NCI-H774 (cell line): ENCODE results near the gene PDE4B.
"Not testable (repeated sequence)": the region's sequence is repeated elsewhere in the genome, so short reads cannot be mapped to it uniquely, and the experiment has no call there.

Experiments
- DNase-seq: peaks from one replicate; lab custom pipeline; 2025; lab: John Stamatoyannopoulos, UW

PDE4B gene

DNA sequence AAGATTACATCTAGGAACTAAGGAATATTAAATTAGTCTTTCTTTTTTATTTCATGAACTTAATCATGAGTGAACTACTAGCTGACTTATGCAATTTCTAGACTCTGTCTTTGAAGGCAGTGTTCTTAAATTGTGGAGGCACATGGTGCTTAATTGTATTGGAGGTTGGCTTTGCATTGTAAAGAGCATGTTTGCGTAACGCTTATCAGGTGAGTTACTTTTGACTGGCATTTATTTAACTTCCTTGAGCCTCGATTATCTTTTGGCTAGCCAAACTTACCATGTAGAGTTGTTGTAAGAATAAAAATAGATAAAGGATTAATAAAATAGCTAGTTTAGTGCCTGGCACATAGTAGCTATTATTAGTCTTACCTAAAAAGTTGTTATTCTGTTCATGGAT is 262.4 kb downstream of the PDE4B start:
- no peak for DNase-seq

GRCh38 chr1:66057448-66057847 is 264.8 kb downstream of the PDE4B start:
- not testable (repeated sequence) for DNase-seq

DNA sequence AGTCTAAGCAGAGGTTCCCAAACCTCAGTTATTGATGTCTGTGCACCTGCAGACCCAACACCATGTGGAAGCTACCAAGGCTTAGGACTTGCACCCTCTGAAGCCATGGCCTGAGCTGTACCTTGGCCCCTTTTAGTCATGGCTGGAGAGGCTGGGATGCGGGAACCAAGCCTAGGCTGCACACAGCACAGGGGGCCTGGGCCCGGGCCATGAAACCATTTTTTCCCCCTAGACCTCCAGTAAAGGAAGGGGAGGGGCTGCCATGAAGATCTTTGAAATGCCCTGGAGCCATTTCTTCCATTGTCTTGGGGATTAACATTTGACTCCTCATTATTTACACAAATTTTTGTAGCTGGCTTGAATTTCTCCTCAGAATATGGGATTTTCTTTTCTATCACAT is 265.9 kb downstream of the PDE4B start:
- no peak for DNase-seq

- DNase-seq: not testable (repeated sequence)
Observed at GRCh38 chr1:66067219-66067618, 274.5 kb downstream of the PDE4B start.

DNA sequence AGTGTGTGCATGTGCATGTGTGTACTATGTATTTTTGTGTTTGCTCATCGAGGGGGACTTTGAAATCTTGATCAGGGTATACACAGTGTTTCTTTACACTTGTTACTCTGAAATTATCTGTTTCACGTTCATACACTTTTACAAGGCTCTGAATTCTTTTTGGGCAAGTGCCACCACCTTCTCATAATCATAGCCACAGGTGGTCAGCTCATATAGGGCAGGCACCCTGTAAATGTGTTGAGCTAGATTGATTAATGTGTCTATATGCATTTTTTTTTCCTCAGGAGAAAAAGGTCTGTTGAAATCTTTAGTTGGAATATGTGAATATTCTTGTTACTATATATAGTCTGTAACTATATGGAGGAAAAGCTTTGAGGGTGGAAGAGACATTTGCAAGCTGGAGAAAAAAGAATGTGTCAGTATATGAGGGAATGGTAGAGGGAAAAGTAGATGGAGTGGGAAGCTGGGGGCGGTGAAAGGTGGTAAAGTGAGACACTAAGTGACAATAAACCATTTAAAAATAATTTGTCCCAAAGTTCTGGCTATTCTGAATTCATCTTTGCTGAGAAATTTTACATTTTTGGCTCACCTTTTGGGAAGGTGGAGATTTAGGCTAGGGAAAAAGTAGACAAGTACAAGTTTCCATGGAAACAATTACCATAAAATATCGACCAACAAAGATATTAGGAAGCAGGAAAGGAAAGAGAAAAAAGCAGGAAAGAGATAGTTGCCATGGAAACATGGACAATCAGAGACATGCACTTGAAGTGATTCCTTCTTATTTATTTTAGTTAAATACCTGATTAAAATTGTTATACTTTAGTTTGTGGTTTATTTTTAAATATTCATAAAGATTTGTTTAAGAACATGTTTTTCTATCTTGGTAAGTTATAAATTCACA is 277.5 kb downstream of the PDE4B start:
- no peak for DNase-seq

GRCh38 chr1:66073388-66073787 is 280.7 kb downstream of the PDE4B start:
- no peak for DNase-seq

DNA sequence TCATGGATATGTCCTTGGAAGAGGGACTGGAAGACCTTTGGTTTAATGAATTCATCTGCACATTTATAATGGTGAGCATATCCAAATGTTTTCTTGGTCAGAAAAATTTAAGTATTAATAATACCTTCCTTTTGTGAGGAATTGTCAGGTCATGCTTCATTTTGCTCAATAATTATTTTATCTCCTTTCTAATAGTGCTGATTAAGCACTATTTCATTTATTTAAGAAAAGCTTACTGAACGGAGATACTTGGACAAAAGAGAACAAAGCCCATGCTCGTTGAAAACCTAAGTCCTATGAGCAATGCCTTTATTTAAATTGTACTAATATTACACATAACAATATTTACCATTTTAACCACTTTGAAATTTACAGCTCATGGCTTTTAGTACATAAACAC is 281.5 kb downstream of the PDE4B start:
- no peak for DNase-seq

GRCh38 chr1:66078412-66078811 is 285.7 kb downstream of the PDE4B start:
- no peak for DNase-seq

- no peak for DNase-seq
Observed at GRCh38 chr1:66083003-66083402, 290.3 kb downstream of the PDE4B start.

GRCh38 chr1:66084442-66084841 is 291.7 kb downstream of the PDE4B start:
- DNase-seq: no peak

DNA sequence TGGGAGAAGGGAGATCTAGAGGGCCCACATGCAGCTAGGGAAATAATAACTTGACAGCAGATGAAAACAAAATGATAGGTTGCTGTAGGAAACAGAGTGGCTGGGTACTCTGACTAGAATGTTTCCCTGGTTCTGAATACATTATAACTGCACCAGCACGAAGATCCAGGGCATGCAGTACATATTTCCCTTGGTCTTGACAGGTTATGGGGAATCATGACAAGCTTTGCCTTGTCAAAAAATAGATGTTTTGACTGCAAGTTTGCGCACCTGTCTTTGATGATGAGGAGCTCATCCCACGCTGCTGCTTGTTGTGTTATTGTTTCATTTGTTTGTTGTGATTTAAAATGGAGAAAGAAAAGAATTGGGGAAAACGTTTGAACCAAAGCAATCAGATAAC is 292.9 kb downstream of the PDE4B start:
- DNase-seq: no peak

DNA sequence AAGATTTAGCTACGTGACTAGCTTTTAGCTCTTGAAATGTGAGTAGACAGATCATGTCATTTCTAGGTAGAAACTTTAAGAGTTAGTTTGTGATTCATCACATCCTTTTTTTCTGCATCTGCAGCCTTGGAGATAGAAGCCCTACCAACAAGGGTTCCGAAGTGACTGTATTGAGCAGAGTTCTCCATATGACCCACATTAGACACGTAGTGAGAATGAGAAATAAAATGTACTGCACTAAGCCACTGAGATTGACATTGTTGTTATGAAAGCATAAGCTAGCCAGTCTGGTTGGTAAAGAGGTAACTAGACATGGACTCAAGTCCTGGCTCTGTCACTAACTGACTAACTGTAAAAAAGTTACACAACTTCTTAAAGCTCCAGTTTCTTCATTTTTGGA is 296.1 kb downstream of the PDE4B start:
- no peak for DNase-seq

GRCh38 chr1:66090859-66091457 is 298.3 kb downstream of the PDE4B start:
- DNase-seq: no peak

DNA sequence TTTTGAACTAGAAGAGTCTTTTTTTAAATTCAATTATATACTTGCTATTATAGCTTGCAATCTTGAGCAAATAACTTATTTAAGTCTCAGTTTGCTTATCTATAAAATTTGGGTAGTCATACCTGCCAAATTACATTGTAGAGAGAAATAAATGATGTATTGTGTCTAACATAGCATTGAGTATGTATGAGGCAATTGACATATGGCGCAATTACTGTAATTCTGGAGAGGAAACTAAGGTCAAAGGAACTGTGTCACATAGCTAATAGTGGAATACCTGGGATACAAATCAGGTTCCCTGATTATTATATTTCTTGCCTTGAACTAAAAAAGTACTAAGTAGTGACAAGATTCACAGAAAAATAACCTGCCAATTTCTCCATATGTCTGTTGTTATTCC is 302.5 kb downstream of the PDE4B start:
- no peak for DNase-seq

DNA sequence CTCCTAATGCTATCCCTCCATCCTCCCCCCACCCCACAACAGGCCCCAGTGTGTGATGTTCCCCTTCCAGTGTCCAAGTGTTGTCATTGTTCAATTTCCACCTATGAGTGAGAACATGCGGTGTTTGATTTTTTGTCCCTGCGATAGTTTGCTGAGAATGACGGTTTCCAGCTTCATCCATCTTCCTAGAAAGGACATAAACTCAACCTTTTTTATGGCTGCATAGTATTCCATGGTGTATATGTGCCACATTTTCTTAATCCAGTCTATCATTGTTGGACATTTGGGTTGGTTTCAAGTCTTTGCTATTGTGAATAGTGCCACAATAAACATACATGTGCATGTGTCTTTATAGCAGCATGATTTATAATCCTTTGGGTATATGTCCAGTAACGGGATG is 308.3 kb downstream of the PDE4B start:
- not testable (repeated sequence) for DNase-seq

- not testable (repeated sequence) for DNase-seq
Observed at GRCh38 chr1:66104076-66104475, 311.4 kb downstream of the PDE4B start.

GRCh38 chr1:66108624-66109023 is 315.9 kb downstream of the PDE4B start:
- no peak for DNase-seq

GRCh38 chr1:66112744-66113400 is 320.2 kb downstream of the PDE4B start:
- no peak for DNase-seq

GRCh38 chr1:66119148-66119547 is 326.5 kb downstream of the PDE4B start:
- DNase-seq: no peak

DNA sequence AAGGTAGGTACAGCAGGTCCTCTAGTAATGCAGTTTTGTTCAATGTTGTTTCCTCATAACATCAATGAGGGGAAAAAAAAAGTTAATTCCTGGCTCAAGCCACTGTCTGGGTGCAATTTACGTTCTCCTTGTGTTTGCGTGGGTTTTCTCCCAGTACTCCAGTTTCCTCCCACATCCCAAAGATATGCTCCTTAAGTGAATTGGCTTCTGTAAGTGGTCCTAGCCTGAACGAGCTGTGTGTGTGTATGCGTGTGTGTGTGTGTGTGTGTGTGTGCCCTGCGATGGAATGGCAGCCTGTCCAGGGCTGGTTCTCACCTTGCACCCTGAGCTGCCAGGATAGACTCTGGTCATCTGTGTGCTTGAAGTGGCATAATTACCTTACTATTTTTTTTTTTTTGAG is 332.0 kb downstream of the PDE4B start:
- no peak for DNase-seq

GRCh38 chr1:66128641-66129040 is 335.9 kb downstream of the PDE4B start:
- not testable (repeated sequence) for DNase-seq

DNA sequence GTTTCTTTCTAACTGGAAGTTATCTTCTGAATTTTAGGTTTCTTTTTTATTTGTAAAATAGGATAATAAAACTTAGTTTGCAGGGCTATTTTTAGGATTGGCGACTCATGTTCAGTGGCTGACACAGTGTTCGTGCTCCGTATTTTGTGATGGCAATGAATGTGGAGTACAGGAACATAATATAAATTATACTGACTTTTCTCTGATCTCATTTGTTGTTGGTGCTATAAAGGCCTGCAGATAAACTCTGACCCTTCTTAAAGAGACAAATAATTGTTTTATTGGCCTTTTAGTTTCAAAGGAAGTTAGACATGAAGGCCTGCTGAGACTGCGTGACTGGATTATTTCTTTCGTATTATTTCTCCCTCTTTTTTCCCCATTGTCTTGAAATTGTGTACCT is 339.6 kb downstream of the PDE4B start:
- no peak for DNase-seq

GRCh38 chr1:66134004-66134403 is 341.3 kb downstream of the PDE4B start:
- DNase-seq: no peak
